ENCODE data around the gene CENPP.
"Not testable (repeated sequence)": the region's sequence is repeated elsewhere in the genome, so short reads cannot be mapped to it uniquely, and the experiment has no call there.

The CENPP gene

DNA sequence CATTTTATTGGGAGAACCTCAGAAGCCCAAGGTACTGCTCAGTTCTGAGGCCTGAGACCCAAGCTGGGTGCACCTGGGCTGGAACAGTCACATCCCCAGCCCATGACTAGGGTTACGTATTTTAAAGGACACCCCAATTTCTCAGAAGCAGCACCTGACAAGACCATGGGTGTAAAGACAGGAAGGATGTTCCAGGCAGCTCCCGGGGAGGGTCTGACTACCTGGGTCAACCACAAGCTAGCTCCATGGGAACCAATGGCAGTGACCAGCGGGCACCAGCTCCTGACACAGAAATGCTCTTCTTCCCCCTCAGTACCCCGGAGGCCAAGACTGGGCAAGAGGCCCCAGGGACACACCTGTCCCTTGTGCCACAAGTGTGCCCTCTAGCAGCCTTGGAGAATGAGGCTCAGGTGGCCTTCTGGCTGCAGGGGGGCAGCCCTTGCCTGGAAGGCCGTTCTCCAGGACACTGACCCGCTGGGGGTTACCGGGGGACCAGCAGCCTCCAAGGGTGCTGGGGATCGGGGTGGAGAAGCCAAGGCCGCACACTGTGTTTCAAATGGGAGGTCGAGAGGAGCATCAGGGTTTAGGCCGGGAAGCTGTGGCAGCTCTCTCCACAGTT lies 291.6 kb downstream of the CENPP start:
- no peak for DNase-seq (ENCODE audit: low read depth)
- no peak overlapping the region for H3K4me3 ChIP-seq (ENCODE audit: low read depth, low read length)
- TF ChIP-seq, protein P1, sequence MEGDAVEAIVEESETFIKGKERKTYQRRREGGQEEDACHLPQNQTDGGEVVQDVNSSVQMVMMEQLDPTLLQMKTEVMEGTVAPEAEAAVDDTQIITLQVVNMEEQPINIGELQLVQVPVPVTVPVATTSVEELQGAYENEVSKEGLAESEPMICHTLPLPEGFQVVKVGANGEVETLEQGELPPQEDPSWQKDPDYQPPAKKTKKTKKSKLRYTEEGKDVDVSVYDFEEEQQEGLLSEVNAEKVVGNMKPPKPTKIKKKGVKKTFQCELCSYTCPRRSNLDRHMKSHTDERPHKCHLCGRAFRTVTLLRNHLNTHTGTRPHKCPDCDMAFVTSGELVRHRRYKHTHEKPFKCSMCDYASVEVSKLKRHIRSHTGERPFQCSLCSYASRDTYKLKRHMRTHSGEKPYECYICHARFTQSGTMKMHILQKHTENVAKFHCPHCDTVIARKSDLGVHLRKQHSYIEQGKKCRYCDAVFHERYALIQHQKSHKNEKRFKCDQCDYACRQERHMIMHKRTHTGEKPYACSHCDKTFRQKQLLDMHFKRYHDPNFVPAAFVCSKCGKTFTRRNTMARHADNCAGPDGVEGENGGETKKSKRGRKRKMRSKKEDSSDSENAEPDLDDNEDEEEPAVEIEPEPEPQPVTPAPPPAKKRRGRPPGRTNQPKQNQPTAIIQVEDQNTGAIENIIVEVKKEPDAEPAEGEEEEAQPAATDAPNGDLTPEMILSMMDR (conservative IDR thresholded peaks at IDR 0.05; ENCODE audit: low read depth, low read length), result no peak

DNA sequence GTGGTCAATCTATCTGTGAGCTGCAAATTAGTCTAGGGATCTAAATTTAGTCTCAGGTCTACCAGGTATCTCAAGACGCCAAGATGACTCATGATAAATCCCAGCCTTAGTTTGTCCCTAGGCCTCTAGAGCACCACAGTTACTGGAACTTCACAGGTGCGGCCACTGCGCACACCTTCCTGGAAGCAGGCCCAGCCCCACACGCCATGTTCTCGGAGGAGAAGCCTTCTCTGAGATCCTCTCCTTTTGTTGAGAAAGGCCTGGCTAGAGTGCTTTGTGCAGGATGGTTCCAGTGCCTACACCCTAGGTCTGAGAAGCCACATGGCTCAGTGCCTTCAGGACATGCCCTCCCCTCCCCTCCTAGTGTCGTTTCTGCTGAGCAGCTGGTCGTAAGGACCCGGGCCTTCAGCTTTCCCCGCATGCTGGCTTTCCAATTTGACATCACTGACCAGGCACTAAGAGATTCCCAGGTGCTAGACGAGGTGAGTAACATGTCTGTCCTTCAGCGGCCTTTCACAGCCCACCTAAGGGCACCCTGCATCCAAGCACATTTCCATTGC lies 292.3 kb downstream of the CENPP start:
- DNase-seq (ENCODE audit: low read depth), result no peak
- TF ChIP-seq, protein P1 (conservative IDR thresholded peaks at IDR 0.05; ENCODE audit: low read depth, low read length), result no peak
- H3K4me3 ChIP-seq (ENCODE audit: low read depth, low read length), result no peak overlapping the region

DNA sequence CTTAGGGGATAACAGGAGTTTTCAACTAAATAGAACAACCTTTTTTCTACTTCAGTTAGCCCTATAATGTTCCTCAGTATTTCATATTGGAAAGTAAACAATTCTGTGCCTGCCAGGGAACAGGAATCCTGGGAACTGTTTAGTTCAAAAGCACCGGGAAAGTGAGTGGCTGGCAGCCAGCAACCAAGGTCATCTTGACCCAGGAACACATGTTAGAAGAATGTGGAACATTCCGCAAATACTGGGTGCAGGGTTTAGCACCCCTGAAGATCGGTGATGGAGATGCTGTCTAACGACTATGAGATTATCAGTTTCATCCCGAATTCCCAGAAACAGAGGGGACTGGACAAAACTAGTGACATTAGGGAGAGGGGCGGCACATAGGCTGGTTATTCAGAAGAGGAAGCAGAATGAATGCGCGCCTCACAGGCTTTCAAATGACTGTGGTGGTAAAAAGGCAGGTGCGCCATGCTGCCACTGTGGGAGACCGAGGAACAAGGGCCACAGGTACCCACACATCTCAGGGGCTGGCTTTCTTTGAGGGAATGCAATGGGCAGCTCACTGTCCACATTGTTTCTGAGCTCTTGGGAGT lies 293.0 kb downstream of the CENPP start:
- no peak overlapping the region for H3K4me3 ChIP-seq (ENCODE audit: low read depth, low read length)
- TF ChIP-seq, protein P1 (conservative IDR thresholded peaks at IDR 0.05; ENCODE audit: low read depth, low read length), result no peak
- peak; percentile 17 for DNase-seq (ENCODE audit: low read depth)

DNA sequence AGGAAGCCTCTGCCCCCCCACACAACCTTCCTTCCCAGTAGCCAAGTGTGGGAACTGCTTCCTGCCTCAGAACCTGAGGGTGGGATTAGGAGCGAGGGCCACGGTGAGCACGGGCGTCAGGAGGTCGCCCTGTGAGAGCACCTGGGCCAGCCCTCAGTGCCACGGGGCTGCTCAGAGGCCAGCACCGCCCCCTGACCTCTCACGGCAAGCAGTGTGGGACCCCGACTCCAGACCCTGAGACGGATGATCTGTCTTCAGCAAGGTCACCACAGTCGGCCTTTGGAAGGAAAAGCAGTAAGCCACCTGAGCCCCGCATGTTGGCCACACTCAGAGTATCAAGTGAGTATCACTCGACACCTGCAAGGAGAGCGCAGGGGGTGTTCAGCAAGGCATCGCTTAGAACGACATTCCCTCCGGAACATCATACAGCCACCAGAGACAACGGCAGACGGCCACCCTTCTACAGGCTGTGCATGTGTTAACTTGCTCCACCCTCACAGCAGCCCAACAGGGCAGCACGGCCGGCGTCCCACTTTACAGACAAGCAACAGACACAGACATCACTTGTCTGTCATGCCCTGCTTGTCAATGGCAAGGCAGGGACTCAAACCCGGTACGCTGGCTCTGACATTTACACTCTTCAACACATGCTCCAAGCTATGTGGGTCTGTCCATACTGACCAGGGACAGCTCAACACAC lies 294.0 kb downstream of the CENPP start:
- H3K4me3 ChIP-seq (ENCODE audit: low read depth, low read length), result no peak overlapping the region
- TF ChIP-seq, protein P1 (conservative IDR thresholded peaks at IDR 0.05; ENCODE audit: low read depth, low read length), result no peak
- DNase-seq (ENCODE audit: low read depth), result no peak

DNA sequence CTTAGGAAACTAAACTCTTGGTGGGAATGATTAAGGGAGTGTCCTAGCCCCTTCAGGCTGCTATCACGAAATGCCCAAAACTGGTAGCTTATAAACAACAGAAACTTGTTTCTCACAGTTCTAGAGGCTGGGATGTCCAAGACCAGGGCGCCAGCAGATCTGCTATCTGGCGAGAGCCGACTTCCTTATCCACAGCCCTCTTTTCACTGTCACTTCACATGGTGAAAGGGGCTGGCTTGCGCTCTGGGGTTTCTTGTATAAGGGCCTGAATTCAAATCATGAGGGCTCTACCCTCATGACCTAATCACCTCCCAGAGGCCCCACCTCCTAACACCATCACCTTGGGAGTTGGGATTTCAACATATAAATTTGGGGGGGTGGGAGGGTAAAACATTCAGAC lies 295.1 kb downstream of the CENPP start:
- DNase-seq (ENCODE audit: low read depth), result no peak
- TF ChIP-seq, protein P1 (conservative IDR thresholded peaks at IDR 0.05; ENCODE audit: low read depth, low read length), result no peak
- no peak overlapping the region for H3K4me3 ChIP-seq (ENCODE audit: low read depth, low read length)

DNA sequence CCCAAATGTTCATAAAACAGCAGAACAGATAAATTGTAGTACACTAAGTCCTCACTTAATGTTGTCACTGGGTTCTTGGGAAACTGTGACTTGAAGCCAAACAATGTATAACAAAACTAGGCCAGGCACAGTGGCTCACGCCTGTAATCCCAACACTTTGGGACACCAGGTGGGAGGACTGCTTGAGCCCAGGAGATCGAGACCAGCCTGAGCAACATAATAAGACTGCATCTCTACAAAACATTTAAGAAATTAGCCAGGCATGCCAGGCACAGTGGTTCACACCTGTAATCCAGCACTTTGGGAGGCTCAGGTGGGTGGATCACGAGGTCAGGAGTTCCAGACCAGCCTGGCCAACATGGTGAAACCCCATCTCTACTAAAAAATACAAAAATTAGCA lies 298.2 kb downstream of the CENPP start:
- not testable (repeated sequence) for H3K4me3 ChIP-seq (ENCODE audit: low read depth, low read length); DNase-seq (ENCODE audit: low read depth)

DNA sequence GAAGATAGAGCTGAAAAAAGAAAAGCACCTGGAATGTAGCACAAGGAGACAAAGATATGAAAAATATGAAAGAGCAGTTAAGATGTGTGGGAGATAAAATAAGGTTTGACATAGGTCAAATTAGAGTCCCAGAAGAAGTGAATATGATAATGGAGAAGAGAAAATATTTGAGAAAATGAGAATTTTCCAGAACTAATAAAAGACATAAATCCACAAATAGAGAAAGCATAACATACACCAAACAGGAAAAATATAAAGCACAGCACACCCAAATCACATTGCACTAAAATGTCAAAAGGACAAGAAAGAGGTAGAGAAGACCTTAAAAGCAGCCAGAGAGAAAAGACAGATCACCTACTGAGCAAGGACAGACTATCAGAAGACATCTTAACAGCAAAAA lies 300.7 kb downstream of the CENPP start:
- TF ChIP-seq, protein P1 (conservative IDR thresholded peaks at IDR 0.05; ENCODE audit: low read depth, low read length), result no peak
- no peak overlapping the region for H3K4me3 ChIP-seq (ENCODE audit: low read depth, low read length)
- DNase-seq (ENCODE audit: low read depth), result no peak
